ENCODE data around the gene TCEAL3.
A peak's percentile ranks its signal among the peaks of the same experiment; 100 is the strongest.
"Not testable (repeated sequence)": the region's sequence is repeated elsewhere in the genome, so short reads cannot be mapped to it uniquely, and the experiment has no call there.

The TCEAL3 gene

GRCh38 chrX:103607364-103608305, at the start of gene TCEAL3:
Gene TCEAL3 (plus strand): TSS chrX:103607963. CDS start chrX:103609065, 1,102 bp downstream.
- H3K4me3 ChIP-seq (ENCODE audit: low read depth, low read length), result peak within 1 kb of the TSS; percentile 61

GRCh38 chrX:103560256-103560655, 47.5 kb upstream of the TCEAL3 start:
- H3K4me3 ChIP-seq (ENCODE audit: low read depth, low read length), result no peak overlapping the region

GRCh38 chrX:103562801-103563200, 45.0 kb upstream of the TCEAL3 start:
- no peak overlapping the region for H3K4me3 ChIP-seq (ENCODE audit: low read depth, low read length)

GRCh38 chrX:103565197-103565596, 42.6 kb upstream of the TCEAL3 start:
- no peak overlapping the region for H3K4me3 ChIP-seq (ENCODE audit: low read depth, low read length)

- H3K4me3 ChIP-seq (ENCODE audit: low read depth, low read length), result no peak overlapping the region
Measured at GRCh38 chrX:103565752-103566151, 42.0 kb upstream of the TCEAL3 start.

- no peak overlapping the region for H3K4me3 ChIP-seq (ENCODE audit: low read depth, low read length)
Measured at GRCh38 chrX:103571121-103571520, 36.6 kb upstream of the TCEAL3 start.

- H3K4me3 ChIP-seq (ENCODE audit: low read depth, low read length), result no peak overlapping the region
Measured at GRCh38 chrX:103571726-103572125, 36.0 kb upstream of the TCEAL3 start.

- no peak overlapping the region for H3K4me3 ChIP-seq (ENCODE audit: low read depth, low read length)
Measured at GRCh38 chrX:103573202-103573601, 34.6 kb upstream of the TCEAL3 start.

- no peak overlapping the region for H3K4me3 ChIP-seq (ENCODE audit: low read depth, low read length)
Measured at GRCh38 chrX:103584596-103584995, 23.2 kb upstream of the TCEAL3 start.

GRCh38 chrX:103585411-103586313, 22.1 kb upstream of the TCEAL3 start, which contains the start of gene TCEAL4:
Gene TCEAL4 (plus strand): TSS chrX:103585515. CDS start chrX:103586676, 1,161 bp downstream.
- peak within 1 kb of the TSS; percentile 83 for H3K4me3 ChIP-seq (ENCODE audit: low read depth, low read length)

- H3K4me3 ChIP-seq (ENCODE audit: low read depth, low read length), result peak overlapping the region; percentile 83
Measured at GRCh38 chrX:103586314-103586646, 21.5 kb upstream of the TCEAL3 start.

- H3K4me3 ChIP-seq (ENCODE audit: low read depth, low read length), result no peak overlapping the region
Measured at GRCh38 chrX:103586659-103587058, 21.1 kb upstream of the TCEAL3 start.

- H3K4me3 ChIP-seq (ENCODE audit: low read depth, low read length), result not testable (repeated sequence)
Measured at GRCh38 chrX:103592295-103592694, 15.5 kb upstream of the TCEAL3 start.

- H3K4me3 ChIP-seq (ENCODE audit: low read depth, low read length), result not testable (repeated sequence)
Measured at GRCh38 chrX:103595202-103595601, 12.6 kb upstream of the TCEAL3 start.

GRCh38 chrX:103608306-103608963, 672 bp downstream of the TCEAL3 start:
- H3K4me3 ChIP-seq (ENCODE audit: low read depth, low read length), result peak overlapping the region; percentile 53

- no peak overlapping the region for H3K4me3 ChIP-seq (ENCODE audit: low read depth, low read length)
Measured at GRCh38 chrX:103610282-103610681, 2.5 kb downstream of the TCEAL3 start.

GRCh38 chrX:103613362-103613890, 5.7 kb downstream of the TCEAL3 start:
- no peak overlapping the region for H3K4me3 ChIP-seq (ENCODE audit: low read depth, low read length)

GRCh38 chrX:103614999-103615398, 7.2 kb downstream of the TCEAL3 start:
- no peak overlapping the region for H3K4me3 ChIP-seq (ENCODE audit: low read depth, low read length)

GRCh38 chrX:103615781-103616371, 8.1 kb downstream of the TCEAL3 start:
- H3K4me3 ChIP-seq (ENCODE audit: low read depth, low read length), result no peak overlapping the region

- H3K4me3 ChIP-seq (ENCODE audit: low read depth, low read length), result no peak overlapping the region
Measured at GRCh38 chrX:103616676-103617186, 9.0 kb downstream of the TCEAL3 start.
